Smooth muscle cell of bladder (primary cell): ENCODE data around the gene TSHR. TPM values are rescaled to one million over a fixed set of nuclear protein-coding genes. Genes with fewer than 3 reads are reported as not detected.

Experiments used
- total RNA-seq: library from RNA; depleted of rRNA; stranded (reverse); fragments of >200 nt; gene quantifications from 2 replicates; pipeline ENCODE4 v1.2.3, GENCODE V29; 2014

Gene TSHR
- total RNA-seq = not detected in 2 replicates

GRCh38 chr14:80955416-80955941, at the start of gene TSHR:
TSHR (plus strand) TSS chr14:80955621; CDS start chr14:80955681, 60 bp downstream.

GRCh38 chr14:80941241-80942185, 13.9 kb upstream of the TSHR start, which contains the start of gene CEP128:
CEP128 (minus strand) TSS chr14:80941738.

Other genes starting within 250 kb of the TSHR start
- 1.8 and 2.6 TPM in 2 replicates for gene CEP128, start 13.9 kb upstream of the TSHR start, total RNA-seq